COLO668 (cell line): ENCODE data around the gene SLC25A53.

ENCODE experiments used
- DNase-seq: peaks from one replicate; lab custom pipeline; 2025; ENCODE audit not compliant: unreplicated experiment; lab: John Stamatoyannopoulos, UW

The SLC25A53 gene, protein sequence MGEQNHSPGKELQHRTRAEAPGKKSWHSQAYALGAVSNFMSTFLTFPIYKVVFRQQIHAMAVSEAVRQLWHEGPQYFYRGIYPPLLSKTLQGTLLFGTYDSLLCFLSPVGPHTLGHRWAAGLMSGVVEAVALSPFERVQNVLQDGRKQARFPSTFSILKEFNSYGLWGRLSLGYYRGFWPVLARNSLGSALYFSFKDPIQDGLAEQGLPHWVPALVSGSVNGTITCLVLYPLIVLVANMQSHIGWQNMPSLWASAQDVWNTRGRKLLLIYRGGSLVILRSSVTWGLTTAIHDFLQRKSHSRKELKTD

DNA sequence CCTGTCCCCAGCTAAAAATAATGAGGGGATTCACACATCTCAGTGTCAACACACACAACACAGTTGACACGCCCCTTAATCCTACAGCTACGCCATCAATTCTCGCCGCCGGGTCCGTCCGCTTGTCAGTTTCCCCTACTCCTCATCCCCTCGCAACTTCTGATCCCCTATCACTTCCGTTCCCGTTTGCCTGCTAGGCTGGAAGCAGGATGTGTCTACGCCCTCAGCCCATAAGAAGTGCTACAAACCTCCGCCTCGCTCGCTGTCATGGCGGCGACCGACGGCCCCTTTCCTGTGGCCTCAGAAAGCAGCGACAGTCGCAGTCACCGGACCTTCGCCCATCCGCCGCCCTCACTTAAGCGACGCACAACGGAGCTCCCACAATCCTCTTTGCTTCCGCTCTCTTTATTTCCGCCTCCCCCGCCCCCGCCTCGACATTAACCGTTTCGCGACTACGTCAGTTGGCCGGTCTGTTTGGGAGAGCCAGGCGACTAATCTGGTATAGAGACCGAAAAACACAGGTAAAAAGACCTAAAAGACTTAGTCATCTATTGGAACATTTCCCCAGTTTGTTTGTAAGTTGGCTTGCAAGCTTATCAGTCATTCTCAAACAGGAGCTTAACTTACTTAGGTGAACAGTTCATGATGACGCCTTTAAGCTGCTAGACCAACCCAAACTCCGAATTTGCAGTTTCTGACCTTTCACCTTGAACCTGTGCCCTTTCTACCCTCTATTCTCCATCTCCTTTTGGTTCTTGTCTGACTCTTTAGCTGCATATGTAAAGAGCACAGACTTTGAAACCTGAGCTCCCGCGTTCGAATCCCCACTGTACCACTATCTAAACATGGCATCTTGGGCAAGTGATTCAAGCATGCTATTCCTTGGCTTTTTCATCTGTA, at the start of gene SLC25A53:
SLC25A53 (minus strand) TSS at position 380 of the 900 bp plus-strand sequence. CDS start 51,752 bp downstream, outside the sequence.
- DNase-seq: peak; percentile 85

DNA sequence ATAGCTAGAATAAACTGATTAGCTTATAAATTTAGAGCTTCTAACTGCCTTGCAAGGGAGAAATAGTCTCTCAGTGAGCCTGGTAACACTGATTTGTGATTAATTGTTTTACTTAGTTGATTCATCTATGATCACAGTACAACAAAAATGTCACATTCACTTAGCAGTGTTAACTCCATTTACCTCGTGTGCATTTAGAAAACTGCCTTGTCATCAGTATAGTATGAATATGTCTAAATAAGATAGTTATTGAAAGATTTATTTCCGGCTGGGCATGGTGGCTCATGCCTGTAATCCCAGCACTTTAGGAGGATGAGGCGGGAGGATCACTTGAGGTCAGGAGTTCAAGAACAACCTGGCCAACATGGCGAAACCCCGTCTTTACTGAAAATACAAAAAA, 48.7 kb upstream of the SLC25A53 start:
- DNase-seq: no peak

DNA sequence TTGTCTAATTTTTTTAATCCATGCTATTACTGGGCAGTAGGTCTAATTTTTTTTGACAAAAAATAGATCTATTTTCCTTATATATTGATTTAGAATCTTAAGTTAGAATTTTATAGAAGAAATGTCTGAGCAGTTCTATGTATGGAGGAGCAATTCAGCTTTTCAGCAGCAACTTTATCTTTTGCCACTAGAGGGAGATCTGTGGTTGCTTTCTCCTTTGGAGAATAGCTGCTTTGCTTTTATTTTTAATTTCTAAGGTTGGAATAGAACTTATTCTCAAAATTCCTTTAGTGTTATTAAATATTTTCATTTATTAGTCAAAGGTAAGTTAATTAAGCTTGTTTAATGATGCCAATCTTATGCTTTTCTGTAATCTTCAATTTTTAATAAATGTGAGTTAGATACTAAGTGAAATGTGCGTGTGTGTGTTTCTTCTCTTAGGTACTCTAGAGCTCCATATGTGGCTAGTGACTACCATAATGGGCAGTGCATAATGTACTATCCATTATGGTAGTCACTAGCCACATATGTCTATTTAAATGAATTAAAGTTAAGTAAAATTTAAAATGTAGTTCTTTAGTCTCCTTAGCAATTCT, 38.8 kb upstream of the SLC25A53 start:
- peak; percentile 0 for DNase-seq

DNA sequence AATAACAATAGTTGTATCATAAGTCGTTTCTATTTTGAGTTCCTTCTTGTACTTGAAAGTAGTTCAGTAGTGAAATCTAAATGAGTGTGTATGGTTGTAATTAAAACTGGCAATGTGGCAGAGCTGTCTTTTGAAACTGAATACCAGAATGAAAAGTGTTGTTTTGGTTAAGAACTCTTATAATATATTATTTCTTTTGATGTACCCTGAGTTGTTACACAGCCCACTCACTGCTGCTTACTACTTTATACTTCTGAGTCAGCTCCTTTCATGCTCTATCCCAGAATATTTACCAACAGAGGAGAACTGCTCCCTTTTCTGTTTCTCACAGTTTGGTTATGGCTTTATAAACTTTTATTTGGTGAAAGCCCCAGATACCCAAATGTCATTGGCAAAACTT, 38.2 kb upstream of the SLC25A53 start:
- DNase-seq: no peak

DNA sequence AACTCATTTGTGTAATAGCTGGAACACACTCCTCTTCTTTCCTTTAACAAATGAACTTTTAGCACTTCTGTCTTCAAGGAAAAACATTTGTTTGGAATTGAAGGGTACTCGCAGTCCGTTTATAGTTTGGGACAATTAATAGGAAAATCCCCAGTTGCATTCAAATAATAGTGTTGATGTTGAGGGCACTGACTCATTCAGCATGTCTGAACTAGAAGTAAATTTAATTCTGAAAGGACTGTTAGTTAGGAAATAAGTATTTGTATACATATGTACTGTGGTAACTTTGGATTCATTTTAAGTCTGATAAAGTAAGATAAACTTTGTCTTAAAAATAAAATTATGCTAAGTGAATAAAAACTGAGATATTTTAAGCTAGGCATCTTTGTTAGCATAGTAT, 36.7 kb upstream of the SLC25A53 start:
- DNase-seq: no peak

DNA sequence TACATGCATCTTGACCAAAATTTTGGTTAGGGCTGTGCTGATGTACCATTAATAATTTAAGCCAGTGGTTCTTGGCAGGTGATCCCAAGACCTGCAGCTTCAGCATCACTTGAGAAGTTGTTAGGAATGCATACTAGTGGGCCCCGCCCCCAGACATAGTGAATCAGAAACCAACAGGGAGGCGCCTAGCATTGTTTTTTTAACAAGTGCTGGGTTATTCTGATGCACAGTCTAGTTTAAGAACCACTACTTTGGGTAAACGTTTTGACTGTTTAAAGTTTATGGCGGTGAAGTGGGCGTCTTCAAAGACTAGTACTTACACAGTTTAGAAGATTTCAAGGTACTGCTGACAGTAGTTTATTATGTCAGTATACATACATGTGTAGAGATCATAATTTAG, 33.0 kb upstream of the SLC25A53 start:
- no peak for DNase-seq

DNA sequence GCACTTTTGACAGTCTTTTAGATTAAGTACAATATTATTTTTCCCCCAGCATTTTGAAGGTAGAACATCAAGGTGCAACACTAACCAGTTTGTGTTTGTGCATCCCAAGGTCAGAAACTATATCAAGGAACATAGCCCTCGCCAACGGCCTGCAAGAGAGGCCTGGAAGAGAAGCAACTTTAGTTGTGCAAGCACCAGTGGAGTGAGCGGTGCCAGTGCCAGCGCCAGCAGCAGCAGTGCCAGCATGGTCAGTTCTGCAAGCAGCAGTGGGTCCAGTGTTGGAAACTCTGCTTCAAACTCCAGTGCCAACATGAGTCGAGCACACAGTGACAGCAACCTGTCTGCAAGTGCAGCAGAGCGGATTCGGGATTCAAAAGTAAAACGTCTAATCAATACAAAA, 31.1 kb upstream of the SLC25A53 start:
- DNase-seq: no peak

DNA sequence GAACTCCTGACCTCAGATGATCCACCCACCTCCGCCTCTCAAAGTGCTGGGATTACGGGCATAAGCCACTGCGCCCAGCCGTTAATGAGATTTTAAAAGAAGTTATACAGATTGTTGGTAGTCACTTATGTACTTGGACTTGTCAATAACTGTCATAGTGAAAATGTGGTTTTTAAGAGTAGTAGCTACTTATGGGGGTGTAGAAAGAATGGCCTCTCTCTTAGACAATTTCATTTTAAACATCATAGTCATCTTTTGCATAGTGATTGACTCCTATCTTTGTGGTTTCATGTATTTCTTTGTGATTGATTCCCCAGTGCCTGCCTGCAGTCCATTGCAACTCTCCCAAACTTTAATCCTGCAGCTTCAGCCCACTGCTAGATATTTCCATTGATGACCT, 26.9 kb upstream of the SLC25A53 start:
- DNase-seq: no peak

DNA sequence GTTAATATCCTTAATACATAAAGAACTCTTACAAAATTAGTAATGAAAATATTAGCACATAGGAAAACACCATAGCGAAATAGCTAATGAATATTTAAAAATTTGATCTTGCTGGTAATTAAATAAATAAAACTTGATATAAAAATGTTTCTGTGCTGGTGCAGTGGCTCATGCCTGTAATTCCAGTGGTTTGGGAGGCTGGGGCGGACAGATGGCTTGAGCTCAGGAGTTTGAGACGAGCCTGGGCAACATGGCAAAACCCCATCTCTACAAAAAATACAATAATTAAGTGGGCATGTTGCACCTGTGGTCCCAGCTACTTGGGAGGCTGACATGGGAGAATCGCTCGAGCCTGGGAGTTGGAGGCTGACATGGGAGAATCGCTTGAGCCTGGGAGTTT, 17.0 kb upstream of the SLC25A53 start:
- DNase-seq: no peak

DNA sequence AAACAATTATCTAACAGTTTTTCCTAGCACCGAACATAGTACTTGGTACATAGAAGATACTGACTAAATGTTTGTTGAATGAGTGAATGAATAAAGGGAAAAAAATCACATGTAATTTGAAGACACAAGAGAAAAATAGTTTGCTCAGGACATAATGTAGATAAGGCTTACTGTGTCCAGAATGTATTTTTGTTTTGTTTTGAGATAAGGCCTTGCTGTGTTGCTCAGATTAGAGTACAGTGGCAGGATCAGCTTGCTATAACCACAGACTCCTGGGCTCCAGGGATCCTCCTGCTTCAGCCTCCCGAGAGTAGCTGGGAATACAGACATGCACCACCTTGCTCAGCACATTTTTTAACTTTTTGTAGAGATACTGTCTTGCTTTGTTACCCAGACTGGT, 16.0 kb upstream of the SLC25A53 start:
- DNase-seq: no peak

DNA sequence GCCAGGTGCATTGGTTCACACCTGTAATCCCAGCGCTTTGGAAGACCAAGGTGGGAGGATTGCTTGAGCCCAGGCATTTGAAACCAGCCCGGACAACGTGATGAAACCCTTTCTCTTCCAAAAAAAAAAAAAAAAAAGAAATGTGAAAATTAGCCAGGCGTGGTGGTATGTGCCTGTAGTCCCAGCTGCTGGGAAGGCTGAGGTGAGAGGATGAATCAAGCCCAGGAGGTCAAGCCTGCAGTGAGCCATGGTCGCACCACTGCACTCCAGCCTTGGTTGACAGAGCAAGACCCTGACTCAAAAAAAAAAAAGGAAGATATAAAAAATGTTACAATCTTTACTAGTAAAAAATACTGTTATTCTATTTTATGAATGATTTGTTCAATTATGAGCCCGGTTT, 15.3 kb upstream of the SLC25A53 start:
- no peak for DNase-seq

DNA sequence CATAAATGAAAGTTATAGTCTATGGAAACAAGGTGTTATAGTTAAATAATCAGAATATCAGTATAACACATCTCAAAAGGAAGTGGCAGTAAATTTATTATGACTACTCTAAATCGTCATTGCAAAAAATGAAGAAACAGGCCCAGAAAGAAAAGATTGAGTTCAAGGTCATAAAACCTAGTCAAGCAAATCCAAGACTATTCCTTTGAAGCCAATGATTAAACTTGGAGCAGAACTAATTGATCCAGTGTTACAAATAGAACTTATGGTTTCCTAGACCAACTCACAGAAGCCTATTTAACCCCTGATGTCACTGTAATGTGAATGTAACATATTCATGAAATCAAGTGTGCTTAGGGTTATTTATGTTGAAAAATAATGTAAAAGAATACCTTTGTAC, 11.3 kb upstream of the SLC25A53 start:
- no peak for DNase-seq

DNA sequence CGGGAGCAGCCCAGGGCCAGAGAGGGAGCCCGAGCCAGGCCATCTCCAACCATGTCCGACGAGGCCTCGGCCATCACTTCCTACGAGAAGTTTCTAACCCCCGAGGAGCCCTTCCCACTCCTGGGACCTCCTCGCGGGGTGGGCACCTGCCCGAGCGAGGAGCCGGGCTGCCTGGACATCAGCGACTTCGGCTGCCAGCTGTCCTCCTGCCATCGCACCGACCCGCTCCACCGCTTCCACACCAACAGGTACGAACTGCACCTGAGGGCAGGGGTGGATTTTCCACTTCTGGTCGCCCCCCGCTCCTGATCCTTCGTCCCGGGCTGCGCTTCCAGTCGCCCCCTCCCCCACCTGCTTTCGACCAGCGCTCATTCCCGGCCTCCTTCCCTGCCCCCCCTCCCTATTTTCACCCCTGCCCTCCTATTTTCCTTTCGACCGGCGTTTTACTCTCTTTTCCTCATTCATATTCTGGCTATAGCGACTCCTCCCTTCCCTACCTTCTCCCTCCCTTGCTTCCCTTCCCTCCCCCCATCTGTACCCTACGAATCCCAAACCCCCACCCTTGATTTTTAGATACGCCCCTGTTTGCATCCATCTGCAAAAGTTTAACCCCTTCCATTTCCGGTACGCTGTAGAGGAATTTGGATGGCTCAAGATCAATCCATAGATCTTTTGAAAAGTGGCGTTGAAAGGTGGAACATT, 10.1 kb upstream of the SLC25A53 start:
- DNase-seq: peak; percentile 48

DNA sequence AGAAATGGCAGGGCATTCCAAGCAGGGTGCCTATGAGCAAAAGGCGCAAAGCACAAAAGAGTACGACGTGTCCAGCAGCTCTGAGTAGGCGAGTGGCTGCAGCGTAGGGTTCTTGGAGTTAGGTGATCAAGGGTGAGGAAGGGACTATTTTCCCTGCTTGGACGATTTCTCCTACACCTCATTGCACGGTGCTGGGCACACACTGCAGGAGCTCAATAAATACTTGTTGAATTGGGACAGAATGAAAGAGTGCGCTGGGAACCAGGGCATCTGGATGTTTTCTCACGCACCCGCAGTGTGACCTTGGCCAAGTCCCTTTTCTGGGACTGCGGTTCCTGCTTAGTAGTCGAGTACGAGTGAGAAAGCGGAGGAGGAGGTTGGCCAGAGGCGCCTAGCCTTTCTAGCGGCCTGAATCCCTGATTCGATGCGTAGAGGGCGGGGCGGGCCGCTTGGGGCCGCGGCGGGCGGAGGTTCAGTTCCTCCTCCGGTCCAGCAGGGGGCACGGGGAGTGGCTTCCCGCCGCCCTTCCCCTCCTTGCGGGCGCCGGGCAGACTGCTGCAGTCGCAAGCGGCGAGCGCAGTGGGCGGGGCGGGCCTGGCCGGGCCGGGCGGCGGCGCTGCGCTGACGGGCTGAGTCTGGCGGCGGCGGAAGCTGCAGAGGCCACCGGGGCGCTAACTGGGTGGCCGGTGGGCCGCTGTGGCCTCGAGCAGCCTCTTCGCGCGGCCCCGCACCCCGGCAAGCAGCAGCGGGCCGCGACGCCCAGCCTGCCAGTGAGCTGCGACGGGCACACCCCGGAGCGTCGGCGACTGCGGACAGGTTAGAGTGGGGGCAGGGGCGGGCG, 9.3 kb upstream of the SLC25A53 start, which contains the start of gene FAM199X:
FAM199X (plus strand) TSS at position 560 of the 841 bp plus-strand sequence. CDS start 333 bp downstream, outside the sequence.
- DNase-seq: peak; percentile 91

DNA sequence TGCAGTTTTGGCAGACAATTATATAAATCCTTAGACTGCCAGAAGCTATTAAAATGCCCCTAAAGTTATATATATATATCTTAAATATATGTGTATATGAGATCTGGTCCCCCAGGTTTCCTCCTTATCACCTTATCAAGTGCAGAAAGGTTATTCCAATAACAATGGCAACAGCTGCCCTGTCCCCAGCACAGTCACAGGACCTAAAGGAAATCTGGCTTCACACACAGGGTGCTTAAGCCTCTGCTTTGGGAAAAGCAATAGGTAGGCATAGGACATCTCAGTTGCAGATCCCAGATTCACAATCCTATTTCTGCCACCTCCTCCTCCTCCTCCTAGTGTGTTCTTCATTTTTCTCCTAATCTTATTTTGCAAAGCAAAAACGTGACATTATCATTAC, 5.8 kb downstream of the SLC25A53 start:
- no peak for DNase-seq

DNA sequence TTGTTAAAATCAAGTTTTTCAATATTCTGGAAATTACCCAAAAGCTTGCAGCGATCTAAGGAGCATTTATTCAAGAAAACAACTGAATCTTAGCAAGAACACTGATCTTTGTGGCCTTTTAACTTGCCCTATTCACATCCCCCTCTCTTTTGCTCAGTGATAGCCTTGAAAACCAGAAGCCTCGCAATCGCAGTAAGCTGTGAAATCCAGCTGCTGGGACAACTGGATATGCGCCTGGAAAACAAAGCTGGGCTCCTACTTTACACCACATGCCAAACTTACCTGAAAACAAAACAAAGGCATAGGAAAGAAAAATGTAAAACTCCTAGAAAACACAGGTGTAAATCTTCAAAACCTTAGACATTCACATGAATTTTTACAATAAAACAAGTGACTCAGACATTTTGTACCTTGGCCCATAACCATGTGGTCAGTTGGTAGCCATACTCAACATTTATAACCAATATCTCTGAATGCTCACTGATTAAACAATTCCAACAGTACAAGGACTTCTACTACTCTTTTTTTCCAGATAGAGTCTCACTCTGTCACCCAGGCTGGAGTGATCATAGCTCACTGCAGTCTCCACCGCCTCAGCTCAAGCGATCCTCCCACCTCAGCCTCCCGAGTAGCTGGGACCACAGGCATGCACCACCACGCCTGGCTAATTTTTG, 15.6 kb downstream of the SLC25A53 start:
- DNase-seq: no peak

DNA sequence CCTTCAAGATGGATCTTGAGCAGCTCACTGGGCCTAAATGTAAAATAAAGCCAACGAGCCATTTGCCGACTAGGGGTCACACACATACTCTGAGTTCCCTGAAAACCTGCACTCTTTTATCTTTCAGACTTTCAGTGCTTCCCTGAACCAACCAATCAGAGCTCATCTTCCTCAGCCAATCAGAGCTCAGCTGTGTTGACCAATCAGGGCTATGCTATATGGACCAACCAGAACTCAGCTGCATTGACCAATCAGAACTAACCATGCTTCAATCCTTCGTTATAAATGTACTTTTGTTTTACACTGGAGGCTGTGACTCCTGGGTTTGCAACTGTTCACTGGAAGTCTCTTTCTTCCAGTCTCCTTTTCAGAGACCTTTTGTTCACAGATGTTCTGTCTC, 19.3 kb downstream of the SLC25A53 start:
- DNase-seq: no peak

DNA sequence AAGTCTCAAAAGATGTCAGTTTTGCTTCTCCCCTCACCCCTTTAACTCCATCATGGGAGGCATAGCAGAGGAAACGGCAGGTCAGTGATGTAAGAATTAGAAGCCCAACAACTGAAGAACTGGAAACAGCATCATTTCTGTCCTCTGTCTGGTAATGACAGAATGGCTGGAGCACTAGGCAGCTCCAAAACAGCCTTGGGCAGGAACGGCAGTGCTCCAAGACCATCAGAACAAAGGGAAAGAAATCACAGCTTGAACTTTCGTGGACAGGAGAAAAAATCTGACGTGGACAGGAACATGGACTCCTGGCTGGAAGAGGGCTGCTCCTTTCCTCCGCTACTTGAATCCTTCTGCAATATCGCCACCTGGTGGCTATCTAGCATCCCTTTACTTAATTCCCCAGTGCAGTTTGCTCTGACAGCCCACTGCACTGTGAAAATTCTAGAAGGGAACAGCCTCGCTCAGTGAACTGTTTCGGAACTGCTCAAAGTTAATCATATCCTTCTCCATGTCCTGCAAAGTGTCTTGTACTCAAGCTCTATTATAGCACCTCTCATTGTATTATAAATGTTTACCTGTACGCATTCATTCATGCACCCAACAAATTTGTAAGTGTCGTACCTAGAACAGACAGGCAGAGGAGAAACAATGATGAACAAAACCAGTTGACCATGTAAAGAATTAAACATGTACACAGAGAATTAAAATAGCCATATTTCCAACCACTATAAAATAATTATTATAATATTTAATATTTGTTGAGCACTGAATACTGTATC, 20.4 kb downstream of the SLC25A53 start:
- DNase-seq: peak; percentile 55

DNA sequence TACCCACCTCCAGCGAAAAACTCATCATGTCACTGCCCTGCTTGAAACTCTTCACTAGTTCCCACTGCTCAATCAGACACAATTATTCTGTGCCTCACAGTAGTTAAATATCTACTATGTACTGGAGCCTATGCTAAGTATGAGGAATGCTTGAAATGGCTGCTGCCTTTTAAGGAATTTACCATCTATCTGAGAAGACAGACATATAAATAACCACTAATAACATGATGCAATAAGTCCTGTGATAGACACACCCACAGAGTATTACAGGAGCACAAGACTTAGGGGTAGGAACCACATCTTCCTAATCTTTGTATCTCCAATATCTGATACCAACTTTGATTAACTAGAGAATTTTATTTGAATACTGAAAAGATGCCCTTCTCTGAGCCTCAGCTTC, 21.1 kb downstream of the SLC25A53 start:
- no peak for DNase-seq
